Tibial nerve (tissue), 4 donors: ENCODE data around the gene CDK5. TPM values are rescaled to one million over a fixed set of nuclear protein-coding genes. Genes with fewer than 3 reads are reported as not detected.
A peak's percentile ranks its signal among the peaks of the same experiment; 100 is the strongest.

Experiments used
- DNase-seq, 2 donors: peaks; one replicate each; pipeline ENCODE4 v3.0.0-alpha.2; 2019; ENCODE audit warnings: low spot score in 2 of 2
- H3K27ac ChIP-seq, 4 donors: fragments of 200-600 bp; sonication (generic) in 3 of 4; one replicate each; pipeline ENCODE4 v1.5.1; 2017 to 2019; ENCODE audit warnings: mild to moderate bottlenecking in 1 of 4
- H3K27me3 ChIP-seq, 2 donors: fragments of 200-600 bp; sonication (generic) in 1 of 2; one replicate each; pipeline versions ENCODE4 v1.5.1 to v1.6.0; 2017 to 2019
- H3K36me3 ChIP-seq, 3 donors: fragments of 200-600 bp; sonication (generic); one replicate each; pipeline ENCODE4 v1.5.1; 2018 to 2019
- H3K4me1 ChIP-seq, 4 donors: fragments of 200-600 bp; sonication (generic) in 3 of 4; one replicate each; pipeline ENCODE4 v1.5.1; 2017 to 2019
- H3K4me3 ChIP-seq, 4 donors: fragments of 200-600 bp; sonication (generic) in 3 of 4; one replicate each; pipeline ENCODE4 v1.5.1; 2017 to 2019; ENCODE audit warnings: mild to moderate bottlenecking in 1 of 4, moderate library complexity in 1 of 4
- H3K9me3 ChIP-seq, 4 donors: fragments of 200-600 bp; sonication (generic) in 3 of 4; one replicate each; pipeline ENCODE4 v1.5.1; 2017 to 2019
- CTCF ChIP-seq, 5 experiments: fragments of 200-600 bp in 3 of 5; fragments of 450-650 bp in 2 of 5; sonication (generic) in 3 of 5; IDR thresholded peaks; one replicate each; pipeline ENCODE4 v1.5.1; 2016 to 2019; ENCODE audit warnings: antibody characterized with exemption in 5 of 5, mild to moderate bottlenecking in 3 of 5, moderate library complexity in 2 of 5
- EP300 ChIP-seq, 2 donors: sonication (generic); formaldehyde crosslinking; IDR thresholded peaks; one replicate each; pipeline ENCODE4 v1.6.1; 2017; ENCODE audit warnings: antibody characterized with exemption in 2 of 2, mild to moderate bottlenecking in 1 of 2
- POLR2A ChIP-seq, 2 donors: fragments of 450-650 bp; IDR thresholded peaks; one replicate each; pipeline ENCODE4 v1.6.1; 2017; ENCODE audit warnings: antibody characterized with exemption in 2 of 2, mild to moderate bottlenecking in 2 of 2, moderate library complexity in 2 of 2
- WGBS, 2 donors: methylation state at CpG; one replicate each; pipeline ENCODE4 v1.1.5; 2018; 5-methylcytosine and 5-hydroxymethylcytosine counted together
- total RNA-seq, 4 donors: library from RNA; depleted of rRNA; stranded (reverse); fragments of >200 nt; gene quantifications; one replicate each; pipeline ENCODE4 v1.1.0, GENCODE V29; 2016

The CDK5 gene
- total RNA-seq, 4 donors from 2014 or later, result 3.6 to 13.1 (median 7.1) TPM

DNA sequence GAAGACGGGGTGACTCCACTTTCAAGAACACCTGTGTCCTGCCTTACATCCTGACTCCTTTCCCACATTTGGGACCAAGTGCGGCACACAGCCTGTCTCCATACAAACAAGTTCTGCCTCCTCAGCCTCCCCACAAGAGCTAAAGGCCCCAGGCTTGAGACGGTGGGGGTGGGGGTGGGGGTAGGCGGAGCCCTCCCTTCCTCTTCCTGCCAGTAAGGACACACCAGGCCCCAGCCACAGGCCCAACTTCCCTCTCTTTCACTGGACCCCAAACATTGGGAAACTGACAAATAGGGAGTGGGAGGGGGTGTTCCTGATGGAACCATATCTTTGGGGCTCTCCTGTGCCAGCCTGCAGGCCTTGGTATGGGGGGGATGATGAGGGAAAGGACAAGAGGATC is 4.6 kb downstream of the CDK5 start:
- DNase-seq, result no peak
- TF ChIP-seq POLR2A (IDR thresholded peaks at IDR 0.05) (no peak), CTCF (IDR thresholded peaks at IDR 0.05) (no peak), EP300 (IDR thresholded peaks at IDR 0.05) (no peak)
- no peak overlapping the region for H3K27ac ChIP-seq

GRCh38 chr7:151051108-151051507 is 6.6 kb downstream of the CDK5 start:
- 4 to 7% methylated on average over 18 to 24 of the region's 50 CpGs for WGBS, 2 donors
- Histone ChIP-seq H3K36me3 (peaks cover 0 to 40% (median 0%) of the 10 kb centered on the region in 3 donors), H3K4me3 (peak overlapping the region in 1 of 4 donors; percentile 15), H3K9me3 (no peaks in the 10 kb centered on the region), H3K27me3 (peaks cover 0 to 6% of the 10 kb centered on the region in 2 donors), H3K4me1 (peaks cover 0 to 27% (median 12%) of the 10 kb centered on the region in 4 donors), H3K27ac (no peak overlapping the region)
- no peak for DNase-seq
- TF ChIP-seq POLR2A (IDR thresholded peaks at IDR 0.05) (no peak), CTCF (IDR thresholded peaks at IDR 0.05) (no peak), EP300 (IDR thresholded peaks at IDR 0.05) (no peak)

More for the DNA sequence above, 4.6 kb downstream of the CDK5 start:
- WGBS, 2 donors, result 64 to 79% methylated on average over 4 of the region's 4 CpGs
- H3K36me3 ChIP-seq, result peaks cover 0 to 36% (median 0%) of the 10 kb centered on the region in 3 donors
- H3K4me3 ChIP-seq, result no peak overlapping the region
- H3K9me3 ChIP-seq, result no peaks in the 10 kb centered on the region
- peaks cover 0 to 6% of the 10 kb centered on the region in 2 donors for H3K27me3 ChIP-seq
- H3K4me1 ChIP-seq, result peaks cover 0 to 23% (median 12%) of the 10 kb centered on the region in 4 donors

DNA sequence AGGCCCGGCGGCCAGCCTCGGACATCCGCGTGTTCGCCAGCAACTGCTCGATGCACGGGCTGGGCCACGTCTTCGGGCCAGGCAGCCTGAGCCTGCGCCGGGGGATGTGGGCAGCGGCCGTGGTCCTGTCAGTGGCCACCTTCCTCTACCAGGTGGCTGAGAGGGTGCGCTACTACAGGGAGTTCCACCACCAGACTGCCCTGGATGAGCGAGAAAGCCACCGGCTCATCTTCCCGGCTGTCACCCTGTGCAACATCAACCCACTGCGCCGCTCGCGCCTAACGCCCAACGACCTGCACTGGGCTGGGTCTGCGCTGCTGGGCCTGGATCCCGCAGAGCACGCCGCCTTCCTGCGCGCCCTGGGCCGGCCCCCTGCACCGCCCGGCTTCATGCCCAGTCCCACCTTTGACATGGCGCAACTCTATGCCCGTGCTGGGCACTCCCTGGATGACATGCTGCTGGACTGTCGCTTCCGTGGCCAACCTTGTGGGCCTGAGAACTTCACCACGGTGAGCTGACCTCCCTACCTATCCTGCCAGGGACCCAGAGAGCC is 8.7 kb downstream of the CDK5 start:
- Histone ChIP-seq H3K4me1 (peaks cover 0 to 27% (median 12%) of the 10 kb centered on the region in 4 donors), H3K4me3 (no peak overlapping the region), H3K9me3 (no peaks in the 10 kb centered on the region), H3K36me3 (peaks cover 0 to 45% (median 0%) of the 10 kb centered on the region in 3 donors), H3K27ac (no peak overlapping the region), H3K27me3 (peaks cover 0 to 6% of the 10 kb centered on the region in 2 donors)
- no peak for DNase-seq
- 88 to 90% methylated on average over 35 to 37 of the region's 38 CpGs for whole genome bisulfite sequencing, 2 donors
- no peak for TF ChIP-seq CTCF (IDR thresholded peaks at IDR 0.05)
- TF ChIP-seq EP300 (IDR thresholded peaks at IDR 0.05), result no peak
- TF ChIP-seq POLR2A (IDR thresholded peaks at IDR 0.05), result no peak

- peaks cover 0 to 27% (median 12%) of the 10 kb centered on the region in 4 donors for H3K4me1 ChIP-seq
Measured at GRCh38 chr7:151047976-151048815, 9.5 kb downstream of the CDK5 start, which contains the start of gene ASIC3. Gene ASIC3 (plus strand): TSS chr7:151048531. CDS start chr7:151048886, 355 bp downstream.

More at GRCh38 chr7:151047976-151048815, 9.5 kb downstream of the CDK5 start, which contains the start of gene ASIC3:
- peaks cover 0 to 6% of the 10 kb centered on the region in 2 donors for H3K27me3 ChIP-seq
- TF ChIP-seq CTCF (IDR thresholded peaks at IDR 0.05), result no peak
- no peak for TF ChIP-seq EP300 (IDR thresholded peaks at IDR 0.05)
- no peak for TF ChIP-seq POLR2A (IDR thresholded peaks at IDR 0.05)
- WGBS, 2 donors, result 73% methylated on average over 22 of the region's 22 CpGs
- H3K27ac ChIP-seq, result peak within 1 kb of the TSS in 2 of 4 donors; percentile 28 to 70
- peaks cover 0 to 45% (median 0%) of the 10 kb centered on the region in 3 donors for H3K36me3 ChIP-seq
- H3K9me3 ChIP-seq, result no peaks in the 10 kb centered on the region
- H3K4me3 ChIP-seq, result no peak within 1 kb of the TSS
- DNase-seq, result no peak
